Hair follicle dermal papilla cell (primary cell): ENCODE results near the gene ANKRD61. TPM values are rescaled to one million over a fixed set of nuclear protein-coding genes. Genes with fewer than 3 reads are reported as not detected.

Experiments
- small RNA-seq: library from RNA; depleted of rRNA; stranded (forward); fragments of <200 nt; gene quantifications from one replicate; pipeline ENCODE3, GENCODE V24; 2012
- total RNA-seq: library from RNA; depleted of rRNA; stranded (reverse); fragments of >200 nt; gene quantifications from 2 replicates; pipeline ENCODE4 v1.2.3, GENCODE V29; 2012

ANKRD61 gene
- 0.16 TPM in 1 of 2 replicates, not detected in the other for total RNA-seq

GRCh38 chr7:6030988-6031387, at the start of gene ANKRD61:
TSS of gene ANKRD61 (plus strand) at chr7:6031376. CDS start at chr7:6031376, 0 bp downstream.

GRCh38 chr7:6008668-6009611, 22.2 kb upstream of the ANKRD61 start, which contains the start of the genes AIMP2 and PMS2:
TSS of gene AIMP2 (plus strand) at chr7:6009272. CDS start at chr7:6009364, 92 bp downstream.
TSS of gene PMS2 (minus strand) at chr7:6009049. CDS start at chr7:6009019, 30 bp downstream.

Small RNA genes within 50 kb of the gene (small RNA-seq; reads per million reads assigned to genes)
- gene RF00019, result not detected
- not detected for gene RNU6-218P
- gene SNORA80D, result 7.1 reads per million, percentile 85 among the genes with 10 or more reads in this experiment

Other genes starting within 250 kb of the ANKRD61 start
- gene RNF216, start 249.7 kb upstream of the ANKRD61 start, total RNA-seq, result 58.4 and 70.4 TPM in 2 replicates
- gene OCM, start 150.6 kb upstream of the ANKRD61 start, total RNA-seq, result not detected in 2 replicates
- 46.9 and 48.8 TPM in 2 replicates for gene CCZ1, start 132.6 kb upstream of the ANKRD61 start, total RNA-seq
- not detected in 2 replicates for gene RSPH10B, start 60.7 kb upstream of the ANKRD61 start, total RNA-seq
- gene PMS2, start 22.3 kb upstream of the ANKRD61 start, total RNA-seq, result 15.8 and 18.8 TPM in 2 replicates
- 40.2 and 44.9 TPM in 2 replicates for gene AIMP2, start 22.1 kb upstream of the ANKRD61 start, total RNA-seq
- gene EIF2AK1, start 27.8 kb downstream of the ANKRD61 start, total RNA-seq, result 138 and 178 TPM in 2 replicates
- gene USP42, start 73.6 kb downstream of the ANKRD61 start, total RNA-seq, result 9.5 and 12.5 TPM in 2 replicates
- 60.7 and 70.3 TPM in 2 replicates for gene CYTH3, start 241.2 kb downstream of the ANKRD61 start, total RNA-seq